Measurements from ENCODE around the gene CDC42.

- no peak for TF ChIP-seq CTCF (IDR thresholded peaks at IDR 0.05; ENCODE audit: insufficient read depth, low read depth, low read length)
- TF ChIP-seq EZH2 (IDR thresholded peaks at IDR 0.05; ENCODE audit: insufficient read depth, low read length) = no peak
Observed at GRCh38 chr1:22074803-22075202, 22.3 kb downstream of the CDC42 start.

Measured in astrocyte (in vitro differentiated cells and primary cell).